IPS DF 6.9 (cell line): ENCODE results near the gene RNF149.
"Not testable (repeated sequence)": the region's sequence is repeated elsewhere in the genome, so short reads cannot be mapped to it uniquely, and the experiment has no call there.

ENCODE experiments used
- DNase-seq: peaks from one replicate; pipeline ENCODE4 v3.0.0-alpha.2; 2013; ENCODE audit warnings: low read depth, low spot score
- H3K27ac ChIP-seq: one replicate; pipeline ENCODE4 v1.5.1; 2013; ENCODE audit warnings: low read length, control low read depth
- H3K27me3 ChIP-seq: 2 replicates; pipeline ENCODE4 v1.6.1; 2013; ENCODE audit warnings: mild to moderate bottlenecking, low read length; ENCODE audit not compliant: control insufficient read depth, insufficient read depth
- H3K36me3 ChIP-seq: 2 replicates; pipeline ENCODE4 v1.6.1; 2013; ENCODE audit warnings: low read length; ENCODE audit not compliant: control insufficient read depth, insufficient read depth
- H3K4me1 ChIP-seq: 2 replicates; pipeline ENCODE4 v1.6.1; 2013; ENCODE audit warnings: low read length; ENCODE audit not compliant: control insufficient read depth, insufficient read depth
- H3K4me3 ChIP-seq: 2 replicates; pipeline ENCODE4 v1.5.1; 2013; ENCODE audit warnings: mild to moderate bottlenecking, low read length
- H3K9me3 ChIP-seq: 2 replicates; pipeline ENCODE4 v1.6.1; 2013; ENCODE audit warnings: low read length, inconsistent platforms; ENCODE audit not compliant: control insufficient read depth, insufficient read depth
- WGBS: extraction: QIAGEN DNeasy Blood & Tissue Kit; methylation state at CpG from one replicate; pipeline ENCODE4 v1.1.7; 2013; ENCODE audit warnings: mixed read lengths, missing lambda C conversion rate; ENCODE audit not compliant: insufficient read length, insufficient coverage; 5-methylcytosine and 5-hydroxymethylcytosine counted together

The RNF149 gene

DNA sequence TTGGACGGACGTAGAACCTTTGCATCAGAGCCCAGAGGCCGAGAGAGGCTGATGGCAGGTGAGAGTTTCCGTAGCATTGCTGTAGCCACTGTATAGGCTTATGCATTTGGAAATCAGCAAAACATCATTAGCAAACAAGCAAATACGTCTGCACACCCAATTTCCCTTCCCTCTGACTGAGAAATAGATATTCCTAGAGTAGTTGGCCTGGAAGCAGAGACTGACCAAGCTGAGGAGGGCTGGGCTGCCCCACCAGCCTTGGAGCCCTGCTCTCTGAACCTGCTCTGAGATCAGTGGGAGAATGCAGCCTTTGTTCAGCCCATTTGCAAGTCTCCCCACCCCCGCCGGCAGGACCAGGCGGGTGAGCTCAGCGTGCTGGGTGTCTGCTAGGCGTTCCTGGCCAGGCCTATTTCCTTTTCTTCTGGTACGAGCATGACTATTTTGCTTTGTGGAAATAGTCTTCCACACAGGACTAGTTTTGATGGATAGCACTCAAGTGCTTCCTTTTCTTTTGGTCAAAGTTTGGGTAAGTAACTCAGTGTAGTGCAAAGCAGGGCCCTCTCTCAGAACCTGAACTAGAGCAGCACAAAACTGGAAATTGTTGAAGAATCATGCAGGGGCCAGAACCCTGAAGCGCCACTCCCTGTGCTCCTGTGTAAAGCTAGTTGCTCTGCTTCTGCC, 21.9 kb upstream of the RNF149 start:
- no peak overlapping the region for H3K4me3 ChIP-seq
- no peaks in the 10 kb centered on the region for H3K36me3 ChIP-seq
- H3K9me3 ChIP-seq = no peaks in the 10 kb centered on the region
- no peak for DNase-seq
- H3K27ac ChIP-seq = no peak overlapping the region
- H3K4me1 ChIP-seq = peaks cover 8% of the 10 kb centered on the region; the same call in 1 of the 2 replicates
- WGBS = no CpG with 5 or more reads among the region's 12 CpGs
- no peaks in the 10 kb centered on the region for H3K27me3 ChIP-seq

DNA sequence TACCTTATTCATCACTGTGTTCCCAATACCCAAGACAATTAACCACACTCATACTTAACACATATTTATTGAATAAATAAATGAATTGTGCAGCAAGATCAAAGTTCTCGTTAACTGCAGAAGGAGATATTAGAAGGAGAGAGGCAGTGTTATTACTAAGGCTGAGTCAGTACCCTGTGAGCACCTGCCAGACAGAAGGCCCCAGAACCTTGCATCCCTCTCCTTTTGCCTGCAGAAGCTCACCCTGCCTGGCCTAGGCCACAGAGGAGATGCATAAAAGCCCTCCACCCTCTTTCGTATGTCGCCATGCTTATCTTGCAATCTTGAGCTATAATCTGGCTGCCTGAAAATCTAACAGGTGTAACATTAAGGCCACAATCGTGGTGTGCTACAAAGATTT, 20.5 kb upstream of the RNF149 start:
- no CpG with 5 or more reads among the region's 4 CpGs for WGBS
- no peak for DNase-seq
- Histone ChIP-seq H3K36me3 (no peaks in the 10 kb centered on the region), H3K9me3 (no peaks in the 10 kb centered on the region), H3K27ac (no peak overlapping the region), H3K27me3 (no peaks in the 10 kb centered on the region), H3K4me3 (no peak overlapping the region), H3K4me1 (peaks cover 8% of the 10 kb centered on the region; the same call in 1 of the 2 replicates)

DNA sequence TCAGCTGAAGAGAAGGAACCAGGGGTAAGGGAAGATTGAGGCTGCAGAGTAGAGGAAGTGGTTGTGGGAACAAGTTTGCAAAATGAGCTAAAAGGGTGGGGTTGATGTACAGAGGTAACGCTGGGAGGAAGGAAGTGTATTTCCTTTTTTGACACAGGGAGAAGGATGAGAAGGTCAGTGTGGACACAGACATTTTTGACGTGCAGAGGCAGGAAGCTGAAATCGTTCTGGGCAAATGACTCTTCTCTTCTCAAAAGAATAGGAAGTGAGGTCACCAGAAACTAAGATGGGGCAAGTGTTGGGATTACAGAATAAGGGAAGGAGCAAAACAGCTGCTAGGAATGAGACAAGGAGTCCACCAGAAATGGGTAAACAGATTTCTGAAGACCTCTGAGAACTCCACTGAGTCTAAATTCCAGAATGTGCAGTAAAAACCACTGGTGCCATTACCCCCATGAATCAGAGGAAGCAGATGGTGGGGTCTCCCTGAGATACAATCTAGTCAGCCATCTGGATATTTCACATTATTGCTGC, 20.0 kb upstream of the RNF149 start:
- Histone ChIP-seq H3K36me3 (no peaks in the 10 kb centered on the region), H3K27me3 (no peaks in the 10 kb centered on the region), H3K4me3 (no peak overlapping the region), H3K9me3 (no peaks in the 10 kb centered on the region), H3K4me1 (peaks cover 8% of the 10 kb centered on the region; the same call in 1 of the 2 replicates), H3K27ac (no peak overlapping the region)
- no CpG with 5 or more reads among the region's 3 CpGs for WGBS
- DNase-seq = no peak

DNA sequence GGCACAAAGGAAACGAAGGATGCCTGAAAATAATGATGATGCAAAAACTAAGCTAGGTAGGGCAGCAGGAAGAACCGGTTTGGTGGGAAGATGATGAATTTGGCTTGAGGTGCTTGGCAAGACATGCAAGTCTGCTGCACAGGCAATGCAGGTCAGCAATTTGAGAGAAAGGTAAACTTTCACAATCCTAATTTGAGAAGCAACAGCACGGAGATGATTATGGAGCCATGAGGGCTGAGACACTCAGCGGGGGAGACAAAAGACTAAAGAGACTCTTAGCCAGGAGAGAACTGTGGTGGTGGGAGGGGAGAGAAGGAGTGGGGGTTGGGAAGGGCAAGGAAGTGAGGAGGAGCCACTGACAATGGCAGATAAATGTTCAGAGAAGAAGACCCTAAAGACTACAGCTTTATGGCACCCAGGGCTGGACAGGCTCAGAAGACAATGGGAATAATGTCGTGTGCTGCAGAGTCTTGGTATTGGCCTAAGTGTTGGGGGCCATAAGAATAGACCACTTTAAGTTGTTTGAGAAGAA, 19.4 kb upstream of the RNF149 start:
- Histone ChIP-seq H3K9me3 (no peaks in the 10 kb centered on the region), H3K4me1 (peaks cover 8% of the 10 kb centered on the region; the same call in 1 of the 2 replicates), H3K27me3 (no peaks in the 10 kb centered on the region), H3K36me3 (no peaks in the 10 kb centered on the region), H3K27ac (no peak overlapping the region), H3K4me3 (no peak overlapping the region)
- no peak for DNase-seq
- WGBS = no CpG with 5 or more reads among the region's 5 CpGs

DNA sequence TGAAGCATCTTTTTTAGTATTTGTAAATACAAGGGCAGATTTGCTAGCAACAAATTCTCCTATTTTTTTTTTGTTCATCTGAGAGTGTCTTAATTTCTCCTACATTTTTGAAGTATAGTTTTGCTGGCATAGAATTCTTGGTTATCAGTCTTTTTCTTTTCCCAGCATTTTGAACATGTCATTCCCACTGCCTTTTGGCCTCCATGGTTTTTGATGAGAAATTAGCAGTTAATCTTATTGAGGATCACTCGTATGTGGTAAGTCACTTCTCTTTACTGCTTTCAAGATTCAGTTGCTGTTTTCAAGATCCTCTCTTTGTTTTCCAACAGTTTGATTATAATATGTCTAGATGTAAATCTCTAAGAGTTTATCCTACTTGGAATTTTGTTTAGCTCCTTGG, 16.9 kb upstream of the RNF149 start:
- Histone ChIP-seq H3K9me3 (no peaks in the 10 kb centered on the region), H3K27me3 (no peaks in the 10 kb centered on the region), H3K4me3 (no peak overlapping the region), H3K36me3 (no peaks in the 10 kb centered on the region), H3K27ac (no peak overlapping the region), H3K4me1 (peaks cover 8% of the 10 kb centered on the region; the same call in 1 of the 2 replicates)
- no CpG with 5 or more reads among the region's 1 CpG for WGBS
- DNase-seq = no peak

DNA sequence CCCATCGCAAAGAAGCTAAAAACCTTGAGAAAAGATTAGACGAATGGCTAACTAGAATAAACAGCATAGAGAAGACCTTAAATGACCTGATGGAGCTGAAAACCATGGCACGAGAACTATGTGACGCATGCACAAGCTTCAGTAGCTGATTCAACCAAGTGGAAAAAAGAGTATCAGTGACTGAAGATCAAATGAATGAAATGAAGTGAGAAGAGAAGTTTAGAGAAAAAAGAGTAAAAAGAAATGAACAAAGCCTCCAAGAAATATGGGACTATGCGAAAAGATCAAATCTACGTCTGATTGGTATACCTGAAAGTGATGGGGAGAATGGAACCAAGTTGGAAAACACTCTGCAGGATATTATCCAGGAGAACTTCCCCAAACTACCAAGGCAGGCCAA, 8.1 kb upstream of the RNF149 start:
- not testable (repeated sequence) for H3K36me3 ChIP-seq, H3K27ac ChIP-seq, H3K4me3 ChIP-seq, H3K27me3 ChIP-seq, H3K9me3 ChIP-seq, DNase-seq, H3K4me1 ChIP-seq
- no CpG with 5 or more reads among the region's 6 CpGs for WGBS

DNA sequence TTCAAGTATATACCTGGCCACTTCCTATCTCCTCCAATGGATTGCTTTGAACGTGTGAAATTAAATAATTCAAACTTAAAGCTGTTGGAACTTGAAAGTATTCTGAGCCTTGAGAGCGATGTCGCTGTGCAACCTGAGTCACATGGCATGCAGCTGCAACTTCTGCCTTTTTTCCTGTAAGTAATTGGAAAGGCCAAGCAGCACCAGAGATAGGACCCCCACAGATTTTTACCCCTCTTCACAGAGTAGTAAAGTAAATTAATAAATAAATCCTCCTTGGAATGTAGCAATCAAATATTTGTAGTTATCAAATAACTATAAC, 3.2 kb upstream of the RNF149 start:
- H3K27me3 ChIP-seq = no peaks in the 10 kb centered on the region
- no peaks in the 10 kb centered on the region for H3K9me3 ChIP-seq
- no peak overlapping the region for H3K4me3 ChIP-seq
- H3K27ac ChIP-seq = no peak overlapping the region
- no peaks in the 10 kb centered on the region; the same call in 1 of the 2 replicates for H3K36me3 ChIP-seq
- WGBS = no CpG with 5 or more reads among the region's 3 CpGs
- no peak for DNase-seq
- no peaks in the 10 kb centered on the region for H3K4me1 ChIP-seq

DNA sequence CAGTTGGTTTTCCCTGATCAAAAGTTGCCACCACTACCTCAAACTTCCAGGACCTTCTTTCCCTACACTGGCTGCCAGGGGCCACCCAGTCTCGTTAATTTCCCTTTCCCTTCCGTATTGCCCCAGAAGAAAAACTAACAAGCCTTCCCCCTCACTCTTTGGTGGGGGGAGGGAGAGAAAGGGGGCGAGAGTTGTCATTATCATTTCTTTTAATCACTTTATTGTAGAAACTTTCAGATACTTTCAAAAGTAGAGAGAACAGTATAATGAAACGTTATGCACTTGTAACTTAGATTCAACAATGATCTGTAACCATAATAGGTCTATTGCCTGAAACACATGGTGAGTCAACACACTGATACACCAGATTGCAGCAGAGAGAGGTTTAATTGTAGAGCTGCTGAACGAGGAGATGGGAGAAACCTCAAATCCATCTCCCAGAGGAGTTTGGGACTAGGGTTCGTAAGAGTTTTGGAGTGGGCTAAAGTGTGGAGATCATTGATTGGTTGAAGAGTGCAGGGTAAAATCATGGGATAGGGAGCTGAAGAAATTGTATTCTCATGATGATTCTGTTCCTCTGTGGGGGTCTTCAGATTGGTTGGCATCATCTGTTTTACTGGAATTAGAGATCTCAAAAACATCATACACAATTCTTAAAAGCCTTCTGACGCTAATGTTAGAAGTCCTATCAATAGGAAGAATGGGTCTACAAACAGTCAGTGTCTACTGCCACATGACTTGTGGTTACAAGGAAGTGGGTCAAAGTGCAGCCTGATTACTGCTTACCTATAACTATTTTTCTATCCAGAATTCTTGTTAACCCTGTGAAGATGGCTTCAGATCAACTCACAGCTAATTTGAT, 2.6 kb upstream of the RNF149 start:
- no peak overlapping the region for H3K27ac ChIP-seq
- no peaks in the 10 kb centered on the region; the same call in 1 of the 2 replicates for H3K36me3 ChIP-seq
- no CpG with 5 or more reads among the region's 7 CpGs for WGBS
- no peaks in the 10 kb centered on the region for H3K9me3 ChIP-seq
- H3K4me1 ChIP-seq = peaks cover 3% of the 10 kb centered on the region; the same call in 1 of the 2 replicates
- no peaks in the 10 kb centered on the region for H3K27me3 ChIP-seq
- H3K4me3 ChIP-seq = no peak overlapping the region
- no peak for DNase-seq

DNA sequence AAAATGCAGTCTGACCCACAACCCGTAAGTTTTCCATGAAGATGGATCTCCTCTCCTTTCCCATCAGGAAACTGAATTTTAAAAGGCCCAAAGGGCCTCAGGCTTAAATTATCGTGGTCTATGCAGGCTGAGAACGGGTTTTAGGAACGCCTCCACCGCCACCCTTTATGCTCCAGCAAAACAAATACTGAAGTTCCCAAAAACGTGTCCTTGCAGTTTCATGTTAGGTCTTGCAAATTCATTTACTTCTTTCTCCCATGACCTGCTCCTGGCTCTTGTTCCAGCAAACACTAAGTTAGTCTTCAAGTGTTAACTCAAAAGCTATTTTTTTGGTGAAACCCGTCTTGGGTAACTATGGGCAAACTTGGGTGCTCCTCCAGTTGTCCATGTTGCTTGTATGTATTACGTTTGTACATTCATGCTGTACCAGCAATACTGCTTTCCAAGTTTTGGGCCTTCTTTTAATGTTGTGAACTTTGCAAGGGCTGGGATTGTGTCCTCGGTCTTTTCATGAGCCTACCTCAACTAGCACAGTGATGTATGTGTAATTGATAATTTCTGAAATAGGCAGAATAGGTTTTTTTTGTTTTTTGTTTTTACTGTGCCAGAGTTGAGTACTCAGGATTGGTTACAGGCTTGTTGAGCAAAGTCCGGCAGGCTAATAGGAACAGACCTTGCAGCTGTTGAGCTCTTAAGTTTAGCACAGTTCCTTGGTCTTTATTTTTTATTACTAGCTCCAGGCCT, 1.8 kb upstream of the RNF149 start:
- H3K9me3 ChIP-seq = no peaks in the 10 kb centered on the region
- no peak overlapping the region for H3K4me3 ChIP-seq
- DNase-seq = no peak
- H3K27me3 ChIP-seq = no peaks in the 10 kb centered on the region
- WGBS = no CpG with 5 or more reads among the region's 10 CpGs
- H3K36me3 ChIP-seq = no peaks in the 10 kb centered on the region; the same call in 1 of the 2 replicates
- H3K27ac ChIP-seq = no peak overlapping the region
- peaks cover 3% of the 10 kb centered on the region; the same call in 1 of the 2 replicates for H3K4me1 ChIP-seq

DNA sequence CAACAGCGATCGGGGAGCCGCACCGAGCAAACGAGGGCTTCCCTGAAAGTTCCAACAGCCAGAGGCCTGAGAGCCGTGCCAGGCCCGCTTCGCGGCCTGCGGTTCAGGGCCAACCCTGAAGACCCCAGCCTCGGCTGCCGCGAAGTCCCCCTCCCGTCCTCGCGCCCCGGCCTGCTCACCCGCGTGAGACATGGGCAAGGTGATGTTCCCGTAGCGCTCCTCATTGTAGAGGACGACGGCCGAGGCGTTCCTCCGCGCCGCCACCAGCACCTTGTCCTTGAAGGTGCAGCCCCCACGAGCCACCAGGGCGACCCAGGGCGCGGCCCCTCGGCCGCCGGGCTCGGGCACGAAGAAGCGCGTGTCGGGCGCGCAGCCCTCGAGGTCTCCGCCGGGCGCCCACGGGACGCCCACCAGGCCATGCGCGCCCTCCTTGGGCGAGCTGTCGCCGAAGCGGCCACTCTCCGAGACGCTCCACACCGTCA, 510 bp downstream of the RNF149 start:
- Histone ChIP-seq H3K27me3 (no peaks in the 10 kb centered on the region), H3K27ac (no peak overlapping the region), H3K4me3 (peak overlapping the region; percentile 98), H3K4me1 (peaks cover 3% of the 10 kb centered on the region; the same call in 1 of the 2 replicates), H3K36me3 (no peaks in the 10 kb centered on the region; the same call in 1 of the 2 replicates), H3K9me3 (no peaks in the 10 kb centered on the region)
- no CpG with 5 or more reads among the region's 57 CpGs for WGBS
- DNase-seq = no peak
